Upper lobe of left lung (tissue), 4 donors: ENCODE measurements around the gene CIRBP.

Experiments used
- POLR2A ChIP-seq, 4 donors: fragments of 450-650 bp; IDR thresholded peaks; one replicate each; pipeline ENCODE4 v1.5.1; 2016 to 2017; ENCODE audit warnings: antibody characterized with exemption in 4 of 4, mild to moderate bottlenecking in 2 of 4
- TF ChIP-seq, protein P1 (sequence below), 6 experiments: fragments of 450-650 bp in 4 of 6; fragments of 200-600 bp in 2 of 6; sonication (generic) in 2 of 6; IDR thresholded peaks; one replicate each; pipeline ENCODE4 v1.5.1; 2016 to 2019; ENCODE audit warnings: antibody characterized with exemption in 6 of 6

DNA sequence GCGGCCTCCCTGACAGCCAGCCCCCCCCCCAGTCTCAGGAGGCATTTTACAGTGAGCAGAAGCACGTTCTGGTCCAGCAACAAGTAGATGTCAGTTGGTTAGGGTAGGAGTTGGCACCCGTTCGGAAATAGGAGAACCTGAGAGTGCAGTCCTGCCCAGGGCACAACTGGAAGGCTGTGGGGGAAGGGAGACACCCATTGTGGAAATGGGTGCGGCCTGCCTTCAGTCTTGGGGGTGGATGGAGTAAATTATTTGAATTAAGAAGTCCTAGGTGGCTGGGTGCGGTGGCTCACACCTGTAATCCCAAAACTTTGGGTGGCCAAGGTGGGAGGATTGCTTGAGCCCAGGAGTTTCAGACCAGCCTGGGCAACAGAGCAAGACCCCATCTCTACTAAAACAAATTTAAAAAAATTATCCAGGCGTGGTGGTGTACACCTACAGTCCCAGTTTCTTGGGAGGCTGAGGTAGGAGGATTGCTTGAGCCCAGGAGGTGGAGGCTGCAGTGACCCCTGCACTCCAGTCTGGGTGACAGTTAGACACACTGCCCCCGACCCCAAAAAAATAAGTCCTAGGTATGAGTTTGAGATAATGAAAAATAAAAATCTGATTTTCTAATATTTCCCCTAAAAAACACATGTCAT, 1.2 kb downstream of the CIRBP start:
- TF ChIP-seq, protein P1, sequence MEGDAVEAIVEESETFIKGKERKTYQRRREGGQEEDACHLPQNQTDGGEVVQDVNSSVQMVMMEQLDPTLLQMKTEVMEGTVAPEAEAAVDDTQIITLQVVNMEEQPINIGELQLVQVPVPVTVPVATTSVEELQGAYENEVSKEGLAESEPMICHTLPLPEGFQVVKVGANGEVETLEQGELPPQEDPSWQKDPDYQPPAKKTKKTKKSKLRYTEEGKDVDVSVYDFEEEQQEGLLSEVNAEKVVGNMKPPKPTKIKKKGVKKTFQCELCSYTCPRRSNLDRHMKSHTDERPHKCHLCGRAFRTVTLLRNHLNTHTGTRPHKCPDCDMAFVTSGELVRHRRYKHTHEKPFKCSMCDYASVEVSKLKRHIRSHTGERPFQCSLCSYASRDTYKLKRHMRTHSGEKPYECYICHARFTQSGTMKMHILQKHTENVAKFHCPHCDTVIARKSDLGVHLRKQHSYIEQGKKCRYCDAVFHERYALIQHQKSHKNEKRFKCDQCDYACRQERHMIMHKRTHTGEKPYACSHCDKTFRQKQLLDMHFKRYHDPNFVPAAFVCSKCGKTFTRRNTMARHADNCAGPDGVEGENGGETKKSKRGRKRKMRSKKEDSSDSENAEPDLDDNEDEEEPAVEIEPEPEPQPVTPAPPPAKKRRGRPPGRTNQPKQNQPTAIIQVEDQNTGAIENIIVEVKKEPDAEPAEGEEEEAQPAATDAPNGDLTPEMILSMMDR (IDR thresholded peaks at IDR 0.05) = no peak
- no peak for TF ChIP-seq POLR2A (IDR thresholded peaks at IDR 0.05)
